BE2C (cell line): ENCODE results near the gene PDCD5.

ENCODE experiments used
- DNase-seq: peaks from one replicate; pipeline ENCODE4 v3.0.0-alpha.2; 2020
- H3K27me3 ChIP-seq: fragments of 250-450 bp; sonication (Bioruptor Pico); 2 replicates; pipeline ENCODE4 v1.5.1; 2020; ENCODE audit warnings: mild to moderate bottlenecking
- H3K36me3 ChIP-seq: fragments of 250-450 bp; sonication (Bioruptor Pico); 2 replicates; pipeline ENCODE4 v1.5.1; 2020; ENCODE audit warnings: mild to moderate bottlenecking
- H3K4me1 ChIP-seq: fragments of 250-450 bp; sonication (Bioruptor Pico); 2 replicates; pipeline ENCODE4 v1.5.1; 2020
- H3K4me3 ChIP-seq: 2 replicates; pipeline ENCODE4 v1.5.1; 2011; ENCODE audit warnings: low read depth, low read length
- H3K9me3 ChIP-seq: fragments of 250-450 bp; sonication (Bioruptor Pico); 2 replicates; pipeline ENCODE4 v1.5.1; 2020
- TF ChIP-seq, protein P1 (sequence below): IDR thresholded peaks from 2 replicates; pipeline ENCODE4 v1.5.1; 2012; ENCODE audit warnings: mild to moderate bottlenecking, low read depth, low read length

PDCD5 gene

DNA sequence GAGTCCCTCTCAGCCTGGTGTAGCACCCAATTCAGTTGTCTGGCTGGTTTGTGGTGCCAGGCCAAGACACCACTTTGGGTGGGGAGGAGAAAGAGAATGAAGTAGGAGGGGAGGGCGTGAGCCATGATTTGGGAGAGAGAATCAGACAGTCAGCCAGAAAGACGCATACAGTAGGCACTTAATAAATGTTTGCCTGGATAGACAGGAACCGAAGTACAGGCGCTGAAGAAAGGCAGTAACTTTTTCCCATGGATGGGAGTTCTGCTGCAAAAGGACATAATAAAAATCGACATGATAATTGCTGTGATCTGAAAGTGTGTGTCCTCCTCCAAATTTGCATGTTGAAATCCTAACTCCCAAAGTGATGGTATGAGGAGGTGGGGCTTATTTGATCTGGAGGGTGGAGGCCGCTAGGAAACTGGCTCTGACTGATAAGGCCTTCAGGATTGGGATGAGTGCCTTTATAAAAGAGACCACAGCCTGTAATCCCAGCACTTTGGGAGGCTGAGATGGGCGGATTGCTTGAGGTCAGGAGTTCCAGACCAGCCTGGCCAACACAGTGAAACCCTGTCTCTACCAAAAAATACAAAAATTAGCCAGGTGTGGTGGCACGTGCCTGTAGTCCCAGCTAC lies 38.4 kb upstream of the PDCD5 start:
- TF ChIP-seq, protein P1, sequence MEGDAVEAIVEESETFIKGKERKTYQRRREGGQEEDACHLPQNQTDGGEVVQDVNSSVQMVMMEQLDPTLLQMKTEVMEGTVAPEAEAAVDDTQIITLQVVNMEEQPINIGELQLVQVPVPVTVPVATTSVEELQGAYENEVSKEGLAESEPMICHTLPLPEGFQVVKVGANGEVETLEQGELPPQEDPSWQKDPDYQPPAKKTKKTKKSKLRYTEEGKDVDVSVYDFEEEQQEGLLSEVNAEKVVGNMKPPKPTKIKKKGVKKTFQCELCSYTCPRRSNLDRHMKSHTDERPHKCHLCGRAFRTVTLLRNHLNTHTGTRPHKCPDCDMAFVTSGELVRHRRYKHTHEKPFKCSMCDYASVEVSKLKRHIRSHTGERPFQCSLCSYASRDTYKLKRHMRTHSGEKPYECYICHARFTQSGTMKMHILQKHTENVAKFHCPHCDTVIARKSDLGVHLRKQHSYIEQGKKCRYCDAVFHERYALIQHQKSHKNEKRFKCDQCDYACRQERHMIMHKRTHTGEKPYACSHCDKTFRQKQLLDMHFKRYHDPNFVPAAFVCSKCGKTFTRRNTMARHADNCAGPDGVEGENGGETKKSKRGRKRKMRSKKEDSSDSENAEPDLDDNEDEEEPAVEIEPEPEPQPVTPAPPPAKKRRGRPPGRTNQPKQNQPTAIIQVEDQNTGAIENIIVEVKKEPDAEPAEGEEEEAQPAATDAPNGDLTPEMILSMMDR: no peak
- H3K27me3 ChIP-seq: no peaks in the 10 kb centered on the region
- H3K4me3 ChIP-seq: no peak overlapping the region
- H3K4me1 ChIP-seq: no peaks in the 10 kb centered on the region
- H3K36me3 ChIP-seq: no peaks in the 10 kb centered on the region
- no peak for DNase-seq
- H3K9me3 ChIP-seq: no peaks in the 10 kb centered on the region

DNA sequence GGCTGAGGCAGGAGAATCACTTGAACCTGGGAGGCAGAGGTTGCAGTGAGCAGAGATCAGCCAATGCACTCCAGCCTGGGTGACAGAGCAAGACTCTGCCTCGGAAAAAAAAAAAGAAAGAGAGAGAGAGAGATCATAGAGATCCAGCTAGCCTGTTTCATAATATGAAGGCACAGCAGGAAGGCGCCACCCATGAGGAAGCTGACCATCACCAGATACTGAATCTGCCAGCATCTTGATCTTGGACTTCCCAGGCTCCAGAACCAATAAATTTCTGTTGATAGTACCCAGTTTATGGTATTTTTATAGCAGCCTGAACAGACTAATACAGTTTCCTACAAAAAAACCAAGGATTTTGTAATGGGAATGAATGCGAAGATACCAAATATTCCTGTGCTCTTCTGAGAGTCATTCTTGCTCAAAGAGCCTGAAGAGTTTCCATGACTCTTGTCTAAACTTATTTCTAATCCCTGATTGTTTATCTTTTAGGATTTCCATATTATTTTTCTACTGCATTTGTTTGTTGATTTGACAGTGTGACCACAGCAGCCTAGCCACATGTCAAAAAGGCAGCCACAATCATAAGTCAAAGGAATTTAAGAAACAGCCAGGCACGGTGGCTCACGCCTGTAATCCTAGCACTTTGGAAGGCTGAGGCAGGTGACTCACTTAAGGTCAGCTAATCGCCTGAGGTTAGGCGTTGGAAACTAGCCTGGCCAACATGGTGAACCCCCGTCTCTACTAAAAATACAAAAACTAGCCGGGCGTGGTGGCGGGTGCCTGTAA lies 37.7 kb upstream of the PDCD5 start:
- TF ChIP-seq, protein P1: no peak
- Histone ChIP-seq H3K9me3 (no peaks in the 10 kb centered on the region), H3K4me1 (no peaks in the 10 kb centered on the region), H3K36me3 (no peaks in the 10 kb centered on the region), H3K4me3 (no peak overlapping the region), H3K27me3 (no peaks in the 10 kb centered on the region)
- no peak for DNase-seq

DNA sequence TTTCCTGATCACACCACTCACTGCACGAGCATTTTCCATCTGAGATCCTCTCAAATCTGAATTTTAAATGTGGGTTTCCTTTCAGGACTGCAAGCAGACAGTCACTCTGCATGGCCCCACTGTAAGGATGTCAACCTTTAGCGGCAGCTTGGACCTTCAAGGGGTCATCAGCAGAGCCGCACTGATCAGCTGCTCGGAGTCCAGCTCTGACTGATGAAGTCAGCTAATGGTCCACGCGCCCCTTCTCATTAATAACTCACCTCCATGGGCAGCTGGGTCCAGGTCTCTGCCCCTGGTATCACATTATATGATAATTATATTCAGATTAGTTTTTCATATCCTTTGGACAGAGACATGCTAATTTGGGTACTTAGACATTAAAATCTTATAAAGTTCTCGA lies 36.1 kb upstream of the PDCD5 start:
- DNase-seq: no peak
- Histone ChIP-seq H3K4me3 (no peak overlapping the region), H3K9me3 (no peaks in the 10 kb centered on the region), H3K4me1 (no peaks in the 10 kb centered on the region), H3K27me3 (no peaks in the 10 kb centered on the region), H3K36me3 (no peaks in the 10 kb centered on the region)
- TF ChIP-seq, protein P1: no peak

DNA sequence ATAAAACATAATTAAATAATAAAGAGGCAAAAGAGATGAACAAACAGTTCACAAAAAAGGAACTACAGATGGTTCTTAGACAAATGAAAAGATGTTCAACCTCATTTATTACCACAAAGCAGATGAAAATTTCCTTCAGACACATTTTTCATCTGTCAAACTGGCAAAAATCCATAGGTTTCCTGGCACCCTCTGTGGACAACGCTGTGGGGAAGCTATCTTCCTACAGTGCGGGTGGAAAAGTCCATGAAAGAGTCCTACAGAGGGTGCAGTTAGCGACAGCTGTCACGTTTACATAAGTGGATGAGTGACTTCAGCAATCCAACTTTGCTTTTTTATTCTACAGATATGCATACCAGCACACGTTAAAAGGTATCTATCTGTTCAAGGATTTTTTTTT lies 30.3 kb upstream of the PDCD5 start:
- Histone ChIP-seq H3K4me3 (no peak overlapping the region), H3K27me3 (no peaks in the 10 kb centered on the region), H3K4me1 (no peaks in the 10 kb centered on the region), H3K9me3 (no peaks in the 10 kb centered on the region), H3K36me3 (no peaks in the 10 kb centered on the region)
- TF ChIP-seq, protein P1: no peak
- no peak for DNase-seq

DNA sequence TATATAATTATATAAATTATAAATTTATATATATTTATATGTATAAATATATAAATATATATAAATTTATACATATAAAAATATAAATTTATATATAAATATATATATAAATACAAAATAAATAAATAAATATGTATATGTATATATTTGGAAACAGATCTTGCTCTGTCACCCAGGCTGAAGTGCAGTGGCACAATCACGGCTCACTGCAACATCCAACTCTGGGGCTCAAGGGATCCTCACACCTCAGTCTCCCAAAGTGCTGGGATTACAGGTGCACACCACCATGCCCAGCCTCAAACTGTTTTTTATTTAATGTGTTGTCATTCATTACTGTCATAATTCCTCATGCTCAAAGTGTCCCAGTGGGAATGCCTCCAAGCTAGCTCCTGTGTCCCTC lies 25.2 kb upstream of the PDCD5 start:
- Histone ChIP-seq H3K36me3 (no peaks in the 10 kb centered on the region), H3K4me1 (no peaks in the 10 kb centered on the region), H3K27me3 (no peaks in the 10 kb centered on the region), H3K4me3 (no peak overlapping the region), H3K9me3 (no peaks in the 10 kb centered on the region)
- no peak for DNase-seq
- TF ChIP-seq, protein P1: no peak

DNA sequence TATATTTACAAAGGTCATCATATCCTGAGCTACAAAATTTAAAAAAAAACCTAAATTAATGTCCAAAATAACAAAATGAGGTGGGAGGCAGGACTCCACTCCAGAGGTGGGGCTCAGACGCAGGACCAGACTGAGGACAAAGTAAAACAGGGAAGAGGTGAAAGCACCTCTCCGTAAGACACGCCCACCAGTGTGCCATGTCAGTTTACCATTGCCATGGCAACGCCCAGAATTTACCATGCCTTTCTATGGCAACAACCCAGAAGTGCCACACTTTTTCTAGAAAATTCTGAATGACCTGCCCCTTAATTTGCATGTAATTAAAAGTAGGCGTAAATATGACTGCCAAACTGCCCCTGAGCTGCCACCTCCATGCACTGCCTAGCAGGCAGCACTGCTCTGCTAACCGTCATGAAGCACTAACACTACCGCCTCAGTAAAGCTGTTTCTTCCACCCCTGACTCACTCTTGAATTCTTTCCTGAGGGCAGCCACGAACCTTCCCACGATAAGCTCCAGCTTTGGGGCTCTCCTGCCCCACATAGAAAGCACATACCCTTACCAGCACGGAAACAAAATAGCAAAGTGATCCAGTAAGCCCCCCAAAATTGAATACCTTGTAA lies 22.3 kb upstream of the PDCD5 start:
- Histone ChIP-seq H3K36me3 (no peaks in the 10 kb centered on the region), H3K4me3 (no peak overlapping the region), H3K9me3 (no peaks in the 10 kb centered on the region), H3K4me1 (no peaks in the 10 kb centered on the region), H3K27me3 (no peaks in the 10 kb centered on the region)
- DNase-seq: no peak
- TF ChIP-seq, protein P1: no peak
